ENCODE results near the gene GMCL1.

- TF ChIP-seq CTCF (IDR thresholded peaks at IDR 0.05) = no peak
- TF ChIP-seq ZFX (IDR thresholded peaks at IDR 0.05; ENCODE audit: borderline replicate concordance) = no peak
Measured at GRCh38 chr2:69797235-69797634, 32.2 kb upstream of the GMCL1 start.
